Breast epithelium (tissue), 4 donors: ENCODE data around the gene TANK. TPM values are rescaled to one million over a fixed set of nuclear protein-coding genes. Genes with fewer than 3 reads are reported as not detected.
A peak's percentile ranks its signal among the peaks of the same experiment; 100 is the strongest.

Experiments used
- DNase-seq, 2 donors: peaks; one replicate each; pipeline ENCODE4 v3.0.0-alpha.2; 2019; ENCODE audit warnings: low spot score in 2 of 2
- H3K27ac ChIP-seq, 2 donors: fragments of 200-600 bp; sonication (generic) in 1 of 2; one replicate each; pipeline ENCODE4 v1.5.1; 2016 to 2019; ENCODE audit warnings: mild to moderate bottlenecking in 1 of 2
- H3K27me3 ChIP-seq, 2 donors: fragments of 200-600 bp; sonication (generic) in 1 of 2; one replicate each; pipeline versions ENCODE4 v1.5.1 to v1.6.0; 2017 to 2019; ENCODE audit warnings: control low read depth in 1 of 2, mild to moderate bottlenecking in 1 of 2
- H3K36me3 ChIP-seq: fragments of 200-600 bp; one replicate; pipeline ENCODE4 v1.5.1; 2019
- H3K4me1 ChIP-seq, 2 donors: fragments of 200-600 bp; sonication (generic); one replicate each; pipeline ENCODE4 v1.5.1; 2016 to 2019; ENCODE audit warnings: control low read depth in 1 of 2
- H3K4me3 ChIP-seq, 3 donors: fragments of 200-600 bp; sonication (generic); 1 replicate in 2 of 3; 2 replicates in 1 of 3; pipeline ENCODE4 v1.5.1; 2016 to 2019; ENCODE audit warnings: mild to moderate bottlenecking in 3 of 3, moderate library complexity in 2 of 3
- H3K9me3 ChIP-seq, 2 donors: fragments of 200-600 bp; sonication (generic) in 1 of 2; one replicate each; pipeline ENCODE4 v1.5.1; 2016 to 2019; ENCODE audit warnings: control low read depth in 1 of 2
- CTCF ChIP-seq, 3 donors: fragments of 450-650 bp; IDR thresholded peaks; one replicate each; pipeline ENCODE4 v1.5.1; 2016 to 2017; ENCODE audit warnings: antibody characterized with exemption in 3 of 3, mild to moderate bottlenecking in 3 of 3, moderate library complexity in 3 of 3
- POLR2A ChIP-seq: fragments of 450-650 bp; IDR thresholded peaks from one replicate; pipeline ENCODE4 v1.6.1; 2016; ENCODE audit warnings: antibody characterized with exemption, mild to moderate bottlenecking, moderate library complexity
- POLR2AphosphoS5 ChIP-seq, 3 donors: sonication (generic); formaldehyde crosslinking; IDR thresholded peaks; one replicate each; pipeline ENCODE4 v1.6.1; 2017; ENCODE audit warnings: antibody characterized with exemption in 3 of 3
- intact Hi-C: fragments of 100-400 bp; cut with DNase I; formaldehyde crosslinking; loops from one replicate; pipeline ENCODE4 v1.15.1; 2023; ENCODE audit warnings: low total_unique reads
- total RNA-seq, 3 donors: library from RNA; depleted of rRNA; stranded (reverse); fragments of >200 nt; gene quantifications; one replicate each; pipeline ENCODE4 v1.1.0, GENCODE V29; 2016

Gene TANK
- total RNA-seq, 3 donors from 2014 or later = 128 to 242 (median 166) TPM

- H3K27ac ChIP-seq = peak overlapping the region; percentile 80 to 92
- no peaks in the 10 kb centered on the region for H3K9me3 ChIP-seq
- no peaks in the 10 kb centered on the region for H3K27me3 ChIP-seq
- H3K36me3 ChIP-seq = no peaks in the 10 kb centered on the region
- peak overlapping the region in 2 of 3 donors; percentile 47 to 63 for H3K4me3 ChIP-seq
- no peak for TF ChIP-seq POLR2A
- no peak for TF ChIP-seq CTCF (IDR thresholded peaks at IDR 0.05)
- no peak for TF ChIP-seq POLR2AphosphoS5 (IDR thresholded peaks at IDR 0.05)
- intact Hi-C loops = no loop called here
- H3K4me1 ChIP-seq = no peaks in the 10 kb centered on the region
- no peak for DNase-seq
These were observed 85.0 kb downstream of the TANK start for GRCh38 chr2:161245261-161245553.

- H3K9me3 ChIP-seq = no peaks in the 10 kb centered on the region
- peak overlapping the region in 1 of 3 donors; percentile 63 for H3K4me3 ChIP-seq
- no peaks in the 10 kb centered on the region for H3K36me3 ChIP-seq
- H3K27ac ChIP-seq = peak overlapping the region; percentile 80 to 92
- intact Hi-C loops = no loop called here
- no peak for DNase-seq
- TF ChIP-seq POLR2A (no peak), POLR2AphosphoS5 (IDR thresholded peaks at IDR 0.05) (no peak), CTCF (IDR thresholded peaks at IDR 0.05) (no peak)
- no peaks in the 10 kb centered on the region for H3K27me3 ChIP-seq
- no peaks in the 10 kb centered on the region for H3K4me1 ChIP-seq
These were observed 85.4 kb downstream of the TANK start for GRCh38 chr2:161245671-161246070.

GRCh38 chr2:161246281-161246680 is 86.1 kb downstream of the TANK start:
- Histone ChIP-seq H3K27me3 (no peaks in the 10 kb centered on the region), H3K27ac (no peak overlapping the region), H3K4me1 (no peaks in the 10 kb centered on the region), H3K36me3 (no peaks in the 10 kb centered on the region), H3K9me3 (no peaks in the 10 kb centered on the region), H3K4me3 (no peak overlapping the region)
- TF ChIP-seq POLR2AphosphoS5 (IDR thresholded peaks at IDR 0.05) (no peak), POLR2A (no peak), CTCF (IDR thresholded peaks at IDR 0.05) (no peak)
- intact Hi-C loops = no loop called here
- DNase-seq = no peak

- DNase-seq = no peak
- no peaks in the 10 kb centered on the region for H3K27me3 ChIP-seq
- H3K4me1 ChIP-seq = no peaks in the 10 kb centered on the region
- H3K36me3 ChIP-seq = no peaks in the 10 kb centered on the region
- no peak overlapping the region for H3K4me3 ChIP-seq
- no peak for TF ChIP-seq POLR2AphosphoS5 (IDR thresholded peaks at IDR 0.05)
- no peak for TF ChIP-seq POLR2A
- no peak for TF ChIP-seq CTCF (IDR thresholded peaks at IDR 0.05)
- H3K9me3 ChIP-seq = no peaks in the 10 kb centered on the region
- H3K27ac ChIP-seq = no peak overlapping the region
- intact Hi-C loops = no loop called here
These were observed 90.7 kb downstream of the TANK start for GRCh38 chr2:161250864-161251436.

- Histone ChIP-seq H3K4me3 (no peak overlapping the region), H3K9me3 (no peaks in the 10 kb centered on the region), H3K36me3 (no peaks in the 10 kb centered on the region), H3K27me3 (no peaks in the 10 kb centered on the region), H3K4me1 (no peaks in the 10 kb centered on the region), H3K27ac (no peak overlapping the region)
- no peak for TF ChIP-seq POLR2AphosphoS5 (IDR thresholded peaks at IDR 0.05)
- TF ChIP-seq POLR2A = no peak
- no peak for TF ChIP-seq CTCF (IDR thresholded peaks at IDR 0.05)
- intact Hi-C loops = no loop called here
- DNase-seq = no peak
These were observed 97.1 kb downstream of the TANK start for GRCh38 chr2:161257123-161257952.
